GM18909 (cell line): ENCODE data around the gene CA10.

Experiments used
- ATAC-seq: cut with Tn5 transposase; IDR thresholded peaks from one replicate; pipeline ENCODE4 v1.9.1; 2021; ENCODE audit warnings: mild to moderate bottlenecking; ENCODE audit not compliant: unreplicated experiment, poor library complexity

The CA10 gene

GRCh38 chr17:51904379-51904778, 254.1 kb downstream of the CA10 start:
- ATAC-seq = no peak

GRCh38 chr17:51901242-51901641, 257.3 kb downstream of the CA10 start:
- no peak for ATAC-seq

GRCh38 chr17:51891936-51892335, 266.6 kb downstream of the CA10 start:
- no peak for ATAC-seq

- no peak for ATAC-seq
Measured at GRCh38 chr17:51890710-51891109, 267.8 kb downstream of the CA10 start.

- no peak for ATAC-seq
Measured at GRCh38 chr17:51888816-51889215, 269.7 kb downstream of the CA10 start.

- no peak for ATAC-seq
Measured at GRCh38 chr17:51876986-51877385, 281.5 kb downstream of the CA10 start.

- no peak for ATAC-seq
Measured at GRCh38 chr17:51873302-51873701, 285.2 kb downstream of the CA10 start.

- no peak for ATAC-seq
Measured at GRCh38 chr17:51869387-51869786, 289.1 kb downstream of the CA10 start.

GRCh38 chr17:51860954-51861561, 297.5 kb downstream of the CA10 start:
- ATAC-seq = no peak

- ATAC-seq = no peak
Measured at GRCh38 chr17:51857052-51857597, 301.4 kb downstream of the CA10 start.

- no peak for ATAC-seq
Measured at GRCh38 chr17:51855806-51856205, 302.7 kb downstream of the CA10 start.

GRCh38 chr17:51853857-51854256, 304.7 kb downstream of the CA10 start:
- ATAC-seq = no peak

GRCh38 chr17:51852603-51853002, 305.9 kb downstream of the CA10 start:
- no peak for ATAC-seq

GRCh38 chr17:51850201-51850600, 308.3 kb downstream of the CA10 start:
- ATAC-seq = no peak

- ATAC-seq = no peak
Measured at GRCh38 chr17:51848451-51848850, 310.1 kb downstream of the CA10 start.

GRCh38 chr17:51846566-51846965, 311.9 kb downstream of the CA10 start:
- ATAC-seq = no peak

GRCh38 chr17:51845776-51846175, 312.7 kb downstream of the CA10 start:
- ATAC-seq = no peak

GRCh38 chr17:51842763-51843162, 315.8 kb downstream of the CA10 start:
- ATAC-seq = no peak

GRCh38 chr17:51841669-51842068, 316.8 kb downstream of the CA10 start:
- no peak for ATAC-seq

- no peak for ATAC-seq
Measured at GRCh38 chr17:51840688-51841087, 317.8 kb downstream of the CA10 start.

GRCh38 chr17:51833620-51834019, 324.9 kb downstream of the CA10 start:
- no peak for ATAC-seq

- ATAC-seq = no peak
Measured at GRCh38 chr17:51833045-51833444, 325.5 kb downstream of the CA10 start.
